ENCODE data around the gene CES1. TPM values are rescaled to one million over a fixed set of nuclear protein-coding genes. Genes with fewer than 3 reads are reported as not detected.

Gene CES1
- total and polyA plus RNA-seq, 10 of the 15 experiments (the other 5 are each of a cell fraction or from before 2014, with no cell fraction given) = 0.08 to 0.69 (median 0.27) TPM; not detected in 6

DNA sequence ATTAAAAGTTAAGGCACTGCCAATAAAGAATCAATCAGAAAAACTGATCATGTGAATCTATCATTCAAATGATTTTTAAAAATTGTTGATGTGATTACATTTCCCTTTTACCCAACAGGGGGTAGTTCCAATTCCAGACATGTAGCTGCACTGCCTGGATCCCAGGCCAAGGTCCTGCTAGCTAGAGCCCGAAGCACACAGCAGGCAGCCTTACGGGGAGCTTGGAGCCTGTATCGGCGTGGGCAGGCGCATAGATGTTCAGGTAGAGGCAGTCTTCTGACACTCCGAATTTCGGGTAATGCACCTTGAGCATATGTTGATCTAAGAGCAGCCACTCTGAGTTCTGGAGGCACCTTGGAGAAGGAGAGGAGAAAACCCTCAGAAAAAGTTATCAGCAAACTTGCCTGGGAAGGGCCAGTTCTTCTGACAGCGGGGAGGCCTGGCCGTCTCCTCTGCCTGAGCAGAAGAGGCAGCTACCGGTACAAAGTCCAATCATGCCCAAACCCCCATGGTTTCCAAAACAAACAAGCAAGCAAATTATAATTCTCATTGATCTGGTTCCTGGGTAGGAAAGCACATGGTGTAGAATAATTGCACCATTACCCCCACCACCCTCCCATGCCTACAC is 38.6 kb upstream of the CES1 start:
- no peak for TF ChIP-seq SMAD5 (IDR thresholded peaks at IDR 0.05; ENCODE audit: low read depth)
- TF ChIP-seq HDGF (IDR thresholded peaks at IDR 0.05) = no peak
- no peak for TF ChIP-seq YY1 (IDR thresholded peaks at IDR 0.05; ENCODE audit: low read depth, low read length)
- no peak for TF ChIP-seq POLR2A (IDR thresholded peaks at IDR 0.05; ENCODE audit: low read depth, low read length)
- no peak for TF ChIP-seq TCF7 (IDR thresholded peaks at IDR 0.05; ENCODE audit: borderline replicate concordance)
- TF ChIP-seq CEBPB (IDR thresholded peaks at IDR 0.05; ENCODE audit: borderline replicate concordance in 1 of 2, low read depth in 2 of 2, low read length in 2 of 2) = no peak
- no peak for TF ChIP-seq SREBF2 (IDR thresholded peaks at IDR 0.05; ENCODE audit: low read length)
- no peak for TF ChIP-seq FOXM1 (IDR thresholded peaks at IDR 0.05; ENCODE audit: low read depth, low read length)
- TF ChIP-seq, protein P1, sequence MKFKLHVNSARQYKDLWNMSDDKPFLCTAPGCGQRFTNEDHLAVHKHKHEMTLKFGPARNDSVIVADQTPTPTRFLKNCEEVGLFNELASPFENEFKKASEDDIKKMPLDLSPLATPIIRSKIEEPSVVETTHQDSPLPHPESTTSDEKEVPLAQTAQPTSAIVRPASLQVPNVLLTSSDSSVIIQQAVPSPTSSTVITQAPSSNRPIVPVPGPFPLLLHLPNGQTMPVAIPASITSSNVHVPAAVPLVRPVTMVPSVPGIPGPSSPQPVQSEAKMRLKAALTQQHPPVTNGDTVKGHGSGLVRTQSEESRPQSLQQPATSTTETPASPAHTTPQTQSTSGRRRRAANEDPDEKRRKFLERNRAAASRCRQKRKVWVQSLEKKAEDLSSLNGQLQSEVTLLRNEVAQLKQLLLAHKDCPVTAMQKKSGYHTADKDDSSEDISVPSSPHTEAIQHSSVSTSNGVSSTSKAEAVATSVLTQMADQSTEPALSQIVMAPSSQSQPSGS (IDR thresholded peaks at IDR 0.05; ENCODE audit: low read length) = no peak
- TF ChIP-seq, protein P2, sequence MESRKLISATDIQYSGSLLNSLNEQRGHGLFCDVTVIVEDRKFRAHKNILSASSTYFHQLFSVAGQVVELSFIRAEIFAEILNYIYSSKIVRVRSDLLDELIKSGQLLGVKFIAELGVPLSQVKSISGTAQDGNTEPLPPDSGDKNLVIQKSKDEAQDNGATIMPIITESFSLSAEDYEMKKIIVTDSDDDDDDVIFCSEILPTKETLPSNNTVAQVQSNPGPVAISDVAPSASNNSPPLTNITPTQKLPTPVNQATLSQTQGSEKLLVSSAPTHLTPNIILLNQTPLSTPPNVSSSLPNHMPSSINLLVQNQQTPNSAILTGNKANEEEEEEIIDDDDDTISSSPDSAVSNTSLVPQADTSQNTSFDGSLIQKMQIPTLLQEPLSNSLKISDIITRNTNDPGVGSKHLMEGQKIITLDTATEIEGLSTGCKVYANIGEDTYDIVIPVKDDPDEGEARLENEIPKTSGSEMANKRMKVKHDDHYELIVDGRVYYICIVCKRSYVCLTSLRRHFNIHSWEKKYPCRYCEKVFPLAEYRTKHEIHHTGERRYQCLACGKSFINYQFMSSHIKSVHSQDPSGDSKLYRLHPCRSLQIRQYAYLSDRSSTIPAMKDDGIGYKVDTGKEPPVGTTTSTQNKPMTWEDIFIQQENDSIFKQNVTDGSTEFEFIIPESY (IDR thresholded peaks at IDR 0.05) = no peak
- TF ChIP-seq, protein P3, sequence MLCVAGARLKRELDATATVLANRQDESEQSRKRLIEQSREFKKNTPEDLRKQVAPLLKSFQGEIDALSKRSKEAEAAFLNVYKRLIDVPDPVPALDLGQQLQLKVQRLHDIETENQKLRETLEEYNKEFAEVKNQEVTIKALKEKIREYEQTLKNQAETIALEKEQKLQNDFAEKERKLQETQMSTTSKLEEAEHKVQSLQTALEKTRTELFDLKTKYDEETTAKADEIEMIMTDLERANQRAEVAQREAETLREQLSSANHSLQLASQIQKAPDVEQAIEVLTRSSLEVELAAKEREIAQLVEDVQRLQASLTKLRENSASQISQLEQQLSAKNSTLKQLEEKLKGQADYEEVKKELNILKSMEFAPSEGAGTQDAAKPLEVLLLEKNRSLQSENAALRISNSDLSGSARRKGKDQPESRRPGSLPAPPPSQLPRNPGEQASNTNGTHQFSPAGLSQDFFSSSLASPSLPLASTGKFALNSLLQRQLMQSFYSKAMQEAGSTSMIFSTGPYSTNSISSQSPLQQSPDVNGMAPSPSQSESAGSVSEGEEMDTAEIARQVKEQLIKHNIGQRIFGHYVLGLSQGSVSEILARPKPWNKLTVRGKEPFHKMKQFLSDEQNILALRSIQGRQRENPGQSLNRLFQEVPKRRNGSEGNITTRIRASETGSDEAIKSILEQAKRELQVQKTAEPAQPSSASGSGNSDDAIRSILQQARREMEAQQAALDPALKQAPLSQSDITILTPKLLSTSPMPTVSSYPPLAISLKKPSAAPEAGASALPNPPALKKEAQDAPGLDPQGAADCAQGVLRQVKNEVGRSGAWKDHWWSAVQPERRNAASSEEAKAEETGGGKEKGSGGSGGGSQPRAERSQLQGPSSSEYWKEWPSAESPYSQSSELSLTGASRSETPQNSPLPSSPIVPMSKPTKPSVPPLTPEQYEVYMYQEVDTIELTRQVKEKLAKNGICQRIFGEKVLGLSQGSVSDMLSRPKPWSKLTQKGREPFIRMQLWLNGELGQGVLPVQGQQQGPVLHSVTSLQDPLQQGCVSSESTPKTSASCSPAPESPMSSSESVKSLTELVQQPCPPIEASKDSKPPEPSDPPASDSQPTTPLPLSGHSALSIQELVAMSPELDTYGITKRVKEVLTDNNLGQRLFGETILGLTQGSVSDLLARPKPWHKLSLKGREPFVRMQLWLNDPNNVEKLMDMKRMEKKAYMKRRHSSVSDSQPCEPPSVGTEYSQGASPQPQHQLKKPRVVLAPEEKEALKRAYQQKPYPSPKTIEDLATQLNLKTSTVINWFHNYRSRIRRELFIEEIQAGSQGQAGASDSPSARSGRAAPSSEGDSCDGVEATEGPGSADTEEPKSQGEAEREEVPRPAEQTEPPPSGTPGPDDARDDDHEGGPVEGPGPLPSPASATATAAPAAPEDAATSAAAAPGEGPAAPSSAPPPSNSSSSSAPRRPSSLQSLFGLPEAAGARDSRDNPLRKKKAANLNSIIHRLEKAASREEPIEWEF (IDR thresholded peaks at IDR 0.05; ENCODE audit: insufficient replicate concordance, low read depth, low read length) = no peak
- TF ChIP-seq HCFC1 (IDR thresholded peaks at IDR 0.05; ENCODE audit: low read length) = no peak
- no peak for TF ChIP-seq STAT3 (IDR thresholded peaks at IDR 0.05; ENCODE audit: low read depth, low read length)
- TF ChIP-seq MYB (IDR thresholded peaks at IDR 0.05; ENCODE audit: borderline replicate concordance, low read depth, low read length) = no peak
- no peak for DNase-seq (ENCODE audit: low read depth, low spot score)
- Histone ChIP-seq H3K4me3 (no peak overlapping the region), H3K79me2 (ENCODE audit: control insufficient read depth, insufficient read depth, low read length) (no peaks in the 10 kb centered on the region), H3K36me3 (ENCODE audit: control insufficient read depth in 2 of 2, insufficient read depth in 2 of 2, low read length in 1 of 2) (no peaks in the 10 kb centered on the region), H4K20me1 (ENCODE audit: control insufficient read depth, insufficient read depth) (no peaks in the 10 kb centered on the region), H3K4me2 (ENCODE audit: control insufficient read depth, insufficient read depth) (no peak overlapping the region), H3K4me1 (ENCODE audit: control insufficient read depth, insufficient read depth, low read length) (no peaks in the 10 kb centered on the region), H2AFZ (ENCODE audit: control insufficient read depth, low read depth, low read length) (no peak overlapping the region), H3K27ac (ENCODE audit: control insufficient read depth, insufficient read depth) (no peak overlapping the region), H3K9ac (ENCODE audit: control insufficient read depth, insufficient read depth, low read length) (no peak overlapping the region), H3K27me3 (replicated peaks in 1 of 2; ENCODE audit: control insufficient read depth in 2 of 2, insufficient read depth in 2 of 2, low read length in 1 of 2) (no peaks in the 10 kb centered on the region; a peak in 1 of 4 replicates), H3K9me3 (replicated peaks; ENCODE audit: control insufficient read depth, insufficient read depth, low read length) (no peaks in the 10 kb centered on the region)
- FAIRE-seq = no peak
- no TSS peak for BruUV-seq (replicated peaks)
- in situ Hi-C loops (cut with MboI) (no loop called here), intact Hi-C loops (cut with micrococcal nuclease; ENCODE audit: unreplicated experiment) (no loop called here)
- POLR2A ChIA-PET = no interaction called here
- RAD21 ChIA-PET (ENCODE audit: unreplicated experiment) = no interaction called here
- CTCF ChIA-PET = no interaction called here
- SMC1A ChIA-PET (ENCODE audit: uncharacterized antibody, unreplicated experiment) = interaction anchor here (0.5 kb wide), 1 partner anchor 332 kb away, joined by 4 read pairs; no protein-coding TSS in a partner anchor
- WGBS (ENCODE audit: insufficient coverage, insufficient replicate concordance, low lambda C conversion rate, missing lambda C conversion rate) = 44% methylated on average over 10 of the region's 10 CpGs
- ATAC-seq = no peak
